GM18520 (cell line): ENCODE results near the gene PCBP3.
"Not testable (repeated sequence)": the region's sequence is repeated elsewhere in the genome, so short reads cannot be mapped to it uniquely, and the experiment has no call there.

Experiments used
- ATAC-seq: cut with Tn5 transposase; IDR thresholded peaks from one replicate; pipeline ENCODE4 v1.9.1; 2021; ENCODE audit not compliant: unreplicated experiment

The PCBP3 gene

DNA sequence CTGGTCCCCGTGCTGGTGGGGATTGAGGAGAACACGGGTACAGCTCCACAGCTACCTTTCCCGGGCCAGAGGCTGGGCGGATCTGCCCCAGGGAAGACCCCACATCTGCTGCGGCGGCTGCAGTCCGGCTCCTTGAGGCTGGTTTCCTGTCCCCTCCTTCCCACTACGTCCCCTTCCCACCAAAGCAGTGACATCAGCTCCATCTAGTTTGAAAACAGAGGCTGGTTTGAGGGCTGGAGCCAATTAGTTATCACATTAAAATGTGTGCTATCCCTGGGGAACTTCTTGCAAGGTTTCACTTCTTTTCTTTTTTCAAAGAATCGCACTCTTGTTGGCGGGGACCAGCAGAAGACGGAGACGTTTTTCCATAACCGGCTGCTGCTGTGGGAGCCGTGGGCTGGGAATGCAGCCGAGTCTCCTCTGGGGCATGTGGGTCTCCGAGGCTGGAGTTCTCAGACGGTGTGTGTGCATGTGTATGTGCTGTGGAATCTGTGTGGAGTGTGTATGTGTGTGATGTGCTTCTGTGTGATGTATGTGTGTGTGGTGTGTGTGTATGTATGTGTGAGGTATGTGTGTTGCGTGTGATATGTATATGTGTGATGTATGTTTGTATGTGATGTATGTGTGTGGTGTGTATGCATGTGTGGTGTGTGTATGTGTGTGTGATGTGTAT, 8.9 kb upstream of the PCBP3 start:
- ATAC-seq, result no peak

DNA sequence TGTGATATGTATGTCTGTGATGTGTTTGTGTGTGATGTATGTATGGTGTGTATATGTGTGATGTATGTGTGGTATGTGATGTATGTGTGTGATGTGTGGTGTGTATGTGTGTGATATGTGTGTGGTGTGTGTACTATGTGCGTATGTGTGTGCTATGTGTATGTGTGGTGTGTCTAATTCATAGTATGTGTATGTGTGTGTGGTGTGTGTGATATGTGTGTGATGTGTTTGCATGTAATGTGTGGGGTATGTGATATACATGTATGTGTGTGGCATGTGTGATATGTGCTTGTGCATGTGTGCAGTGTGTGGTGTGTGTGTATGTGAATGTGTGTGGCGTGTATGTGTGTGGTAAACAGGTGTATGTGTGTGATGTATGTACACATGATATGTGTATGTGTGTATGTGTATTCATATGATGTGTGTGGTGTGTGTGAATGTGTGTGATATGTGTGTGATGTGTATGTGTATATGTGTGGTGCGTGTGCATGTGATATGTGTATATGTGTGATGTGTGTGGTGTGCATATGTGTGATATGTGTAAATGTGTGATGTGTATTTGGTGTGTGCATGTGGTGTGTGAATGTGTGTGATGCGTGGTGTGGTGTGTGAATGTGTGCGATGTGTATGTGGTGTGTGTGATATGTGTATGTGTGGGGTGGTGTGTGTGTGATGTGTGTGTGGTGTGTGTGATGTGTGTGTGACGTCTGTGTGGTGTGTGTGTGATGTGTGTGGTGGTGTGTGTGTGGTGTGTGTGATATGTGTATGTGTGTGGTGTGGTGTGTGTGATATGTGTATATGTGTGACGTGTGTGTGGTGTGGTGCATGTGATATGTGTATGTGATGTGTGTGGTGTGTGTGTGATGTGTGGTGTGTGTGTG, 8.0 kb upstream of the PCBP3 start:
- ATAC-seq, result no peak

DNA sequence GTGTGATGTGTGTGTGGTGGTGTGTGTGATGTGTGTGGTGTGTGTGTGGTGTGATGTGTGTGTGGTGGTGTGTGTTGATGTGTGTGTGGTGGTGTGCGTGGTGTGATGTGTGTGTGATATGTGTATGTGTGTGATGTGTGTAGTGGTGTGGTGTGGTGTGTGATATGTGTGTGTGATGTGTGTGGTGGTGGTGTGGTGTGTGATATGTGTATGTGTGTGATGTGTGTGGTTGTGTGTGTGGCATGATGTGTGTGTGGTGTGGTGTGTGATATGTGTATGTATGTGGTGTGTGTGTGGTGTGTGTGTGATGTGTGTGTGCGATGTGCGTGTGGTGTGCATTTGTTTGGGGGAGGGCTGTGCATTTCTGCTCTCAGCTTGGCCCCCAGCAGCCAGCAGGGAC, 7.1 kb upstream of the PCBP3 start:
- ATAC-seq, result no peak

DNA sequence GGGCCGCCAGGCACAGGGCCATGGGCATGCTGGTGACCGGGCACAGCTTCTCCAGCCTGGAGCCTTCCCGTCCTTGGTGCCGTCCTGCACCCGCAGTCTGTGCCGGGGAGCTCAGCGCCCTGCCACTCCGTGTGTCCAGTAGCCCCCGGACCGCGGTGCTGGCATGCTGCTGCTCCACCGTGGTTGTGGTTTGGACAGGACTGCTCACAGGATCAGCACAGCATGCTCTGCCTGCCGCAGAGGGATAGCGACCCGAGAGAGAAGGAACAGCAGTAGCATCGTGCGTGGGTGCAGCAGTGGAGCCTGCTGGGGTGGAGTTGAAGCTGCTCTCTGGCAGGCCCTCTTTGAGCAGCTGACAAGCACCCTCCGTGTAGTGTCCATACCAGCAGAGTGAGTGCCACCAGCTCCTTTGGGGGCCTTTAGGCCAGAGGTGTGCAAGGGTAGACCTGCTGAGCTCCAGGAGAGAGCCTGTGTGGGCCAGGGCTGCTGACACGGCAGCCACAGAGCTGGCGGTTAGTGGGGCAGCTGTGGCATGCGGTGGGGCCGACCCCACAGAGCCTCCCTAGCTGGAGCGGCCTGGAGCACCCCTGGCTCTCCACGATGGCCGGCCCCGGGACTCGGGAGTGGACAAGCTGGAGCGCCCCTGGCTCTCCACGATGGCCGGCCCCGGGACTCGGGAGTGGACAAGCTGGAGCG, 6.4 kb upstream of the PCBP3 start:
- ATAC-seq, result no peak

DNA sequence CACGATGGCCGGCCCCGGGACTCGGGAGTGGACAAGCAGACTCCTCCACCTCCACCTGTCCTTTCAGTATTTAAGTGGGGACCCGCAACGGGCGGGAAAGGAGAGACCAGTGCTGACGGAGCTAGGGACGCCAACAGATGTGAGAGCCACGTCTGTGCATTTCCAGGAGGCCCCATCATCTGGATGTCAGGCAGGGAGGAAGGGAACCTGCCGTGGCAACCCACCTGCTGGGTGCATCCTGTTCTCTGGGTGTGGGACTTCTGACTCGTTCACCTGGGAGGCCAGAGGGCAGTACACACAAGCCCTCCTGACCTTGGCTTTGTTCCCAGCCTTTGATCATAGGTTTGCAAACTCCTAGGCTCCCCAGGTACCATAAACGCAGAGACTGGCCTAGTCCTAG, 5.6 kb upstream of the PCBP3 start:
- ATAC-seq, result no peak

DNA sequence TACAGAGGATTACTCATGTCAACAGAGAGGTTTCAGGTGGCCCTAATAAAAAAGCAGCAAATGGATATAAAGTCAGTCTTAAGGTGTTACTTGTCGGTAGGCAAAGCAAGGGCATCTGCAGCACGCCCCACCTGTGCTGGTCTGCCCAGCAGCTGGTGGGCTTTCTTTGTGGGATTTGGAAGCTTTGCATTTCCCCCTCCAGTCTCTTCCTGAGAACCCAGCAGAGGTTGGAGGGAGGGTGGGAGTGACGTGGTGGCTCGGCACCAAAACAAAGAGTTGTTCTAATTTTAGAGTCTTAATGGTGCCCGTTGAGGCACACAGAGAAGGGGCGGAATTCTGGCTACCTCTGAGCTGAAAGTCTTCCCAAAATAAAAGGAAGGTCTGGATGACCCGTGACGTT, 4.8 kb upstream of the PCBP3 start:
- no peak for ATAC-seq

DNA sequence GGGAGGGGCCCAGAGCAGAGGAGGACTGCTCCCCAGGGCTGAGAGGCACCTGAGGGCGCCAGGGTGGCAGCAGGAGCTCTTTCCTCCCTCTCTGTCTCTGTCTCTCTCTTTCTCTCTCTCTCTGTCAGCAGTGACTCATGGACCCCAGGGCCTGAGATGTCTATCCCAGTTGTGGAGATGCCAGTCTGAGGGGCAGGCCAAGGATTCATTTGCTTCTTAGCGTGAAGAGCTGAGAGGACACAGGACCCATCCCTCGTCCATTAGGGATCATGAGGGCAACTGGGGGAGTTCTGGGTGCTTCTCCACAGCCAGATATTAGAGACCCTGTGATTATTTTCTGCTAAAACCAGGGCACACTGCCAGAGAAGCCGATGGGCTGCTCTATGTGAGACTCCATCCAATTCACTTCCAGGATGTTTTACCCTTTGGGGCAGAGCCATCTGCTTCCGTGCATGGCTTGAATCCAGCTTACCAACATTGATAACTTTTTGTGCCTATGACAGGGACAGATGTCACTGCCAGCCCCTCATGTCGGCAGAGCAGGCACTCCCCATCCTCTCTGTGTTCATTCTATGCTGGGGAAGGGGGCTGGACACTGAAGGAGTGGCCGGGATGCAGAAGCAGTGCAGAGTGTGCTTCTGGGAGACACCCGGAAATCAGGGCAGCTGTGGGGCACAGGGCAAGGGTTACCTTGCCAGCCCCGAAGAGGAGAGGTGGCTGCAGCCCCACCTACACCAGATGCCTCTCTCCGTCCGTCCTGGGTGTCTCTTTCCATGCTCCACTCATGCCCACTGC, 4.1 kb upstream of the PCBP3 start:
- ATAC-seq, result no peak

DNA sequence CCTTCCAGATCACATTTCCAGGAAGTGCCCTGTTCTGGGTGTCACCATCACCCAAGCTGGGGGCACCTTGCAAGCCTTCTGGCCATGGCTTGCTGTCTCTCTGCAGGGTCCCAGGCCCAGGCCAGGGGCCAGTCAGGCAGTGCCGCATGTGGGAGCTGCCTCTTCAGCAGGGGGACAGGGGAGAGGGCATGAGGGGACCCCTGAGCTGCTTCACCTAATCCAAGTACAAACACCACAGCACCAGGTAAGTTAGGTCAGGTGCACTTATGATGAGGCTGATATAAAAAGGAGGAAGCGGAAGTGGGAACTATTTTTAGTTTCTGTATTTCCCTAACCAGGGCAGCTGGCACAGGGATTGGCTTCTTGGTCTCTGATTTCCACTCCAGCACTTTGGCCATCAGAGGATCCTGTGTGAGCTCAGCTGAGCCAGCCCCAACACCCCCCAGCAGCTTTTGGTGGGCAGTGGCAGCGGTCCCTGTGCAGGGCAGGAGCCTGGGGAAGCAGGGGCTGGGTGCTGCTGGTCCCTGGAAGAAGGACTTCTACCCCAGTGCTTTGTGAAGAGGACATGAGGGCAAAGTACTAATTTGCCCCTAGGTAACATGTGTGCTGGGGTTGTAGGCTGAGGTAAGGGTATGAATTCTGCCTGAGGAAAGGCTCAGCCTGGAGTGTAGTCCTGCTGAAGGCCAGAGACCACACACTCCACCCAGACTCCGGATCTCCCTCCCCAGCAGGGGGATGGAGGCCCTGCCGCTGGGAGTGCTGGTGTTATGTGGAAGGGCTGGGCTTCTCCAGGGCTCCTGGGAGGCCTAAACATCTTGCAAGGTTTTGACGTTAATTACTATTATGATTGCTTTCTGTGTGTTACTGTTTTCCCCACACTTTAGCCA, 3.3 kb upstream of the PCBP3 start:
- ATAC-seq, result no peak

DNA sequence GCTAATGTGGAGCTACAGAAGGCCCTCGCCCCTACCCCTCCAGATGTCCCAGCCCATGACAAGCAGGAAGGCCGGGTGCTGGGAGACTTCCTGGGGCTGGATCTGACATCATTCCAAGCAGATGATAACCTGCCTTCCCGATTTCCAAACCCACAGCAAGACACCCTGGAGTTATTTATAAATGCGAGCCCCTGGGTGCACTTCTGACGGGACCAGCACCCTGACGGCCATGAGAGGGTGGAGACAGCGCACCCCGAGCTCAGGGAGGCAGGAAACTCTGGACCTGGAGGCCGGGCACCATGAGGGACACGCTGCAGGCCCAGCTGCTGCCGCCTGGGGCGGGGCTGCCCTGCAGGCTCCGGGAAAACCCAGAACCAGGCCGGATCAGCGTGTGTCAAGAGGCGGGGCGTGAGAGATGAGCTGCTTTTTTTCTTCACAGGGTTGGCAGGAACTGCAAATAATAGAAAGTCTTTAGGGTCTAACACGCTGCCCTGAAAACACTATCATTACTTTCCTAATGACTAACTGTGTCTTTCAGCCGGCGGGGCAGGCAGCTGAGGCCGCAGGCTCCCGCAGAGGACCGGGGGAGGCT, 2.5 kb upstream of the PCBP3 start:
- no peak for ATAC-seq

DNA sequence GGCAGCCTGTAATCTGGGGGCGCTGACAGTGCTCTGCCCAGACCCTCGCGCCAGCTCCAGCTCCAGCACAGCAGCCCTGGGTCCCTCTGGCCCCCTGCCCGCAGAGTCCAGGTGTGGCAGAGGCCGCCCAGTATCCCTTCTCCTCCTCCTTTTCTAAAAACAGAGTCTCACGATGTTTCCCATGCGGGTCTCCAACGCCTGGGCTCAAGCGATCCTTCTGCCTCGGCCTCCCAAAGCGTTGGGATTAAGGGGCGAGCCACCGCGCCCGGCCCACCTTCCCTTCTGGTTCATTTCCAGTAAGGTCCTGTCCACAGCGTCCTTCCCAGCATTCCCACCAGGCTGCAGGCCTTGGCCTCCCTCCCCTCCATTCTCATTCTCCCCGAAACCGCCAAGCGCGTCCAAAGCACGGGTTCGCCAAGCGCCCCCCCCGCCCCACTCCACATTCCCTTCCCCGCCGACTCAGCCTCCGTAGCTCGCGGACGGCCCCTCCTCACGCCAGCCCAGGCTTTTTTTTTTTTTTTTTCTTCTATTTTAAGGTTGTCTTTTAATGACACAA, 2.0 kb upstream of the PCBP3 start:
- ATAC-seq, result no peak

DNA sequence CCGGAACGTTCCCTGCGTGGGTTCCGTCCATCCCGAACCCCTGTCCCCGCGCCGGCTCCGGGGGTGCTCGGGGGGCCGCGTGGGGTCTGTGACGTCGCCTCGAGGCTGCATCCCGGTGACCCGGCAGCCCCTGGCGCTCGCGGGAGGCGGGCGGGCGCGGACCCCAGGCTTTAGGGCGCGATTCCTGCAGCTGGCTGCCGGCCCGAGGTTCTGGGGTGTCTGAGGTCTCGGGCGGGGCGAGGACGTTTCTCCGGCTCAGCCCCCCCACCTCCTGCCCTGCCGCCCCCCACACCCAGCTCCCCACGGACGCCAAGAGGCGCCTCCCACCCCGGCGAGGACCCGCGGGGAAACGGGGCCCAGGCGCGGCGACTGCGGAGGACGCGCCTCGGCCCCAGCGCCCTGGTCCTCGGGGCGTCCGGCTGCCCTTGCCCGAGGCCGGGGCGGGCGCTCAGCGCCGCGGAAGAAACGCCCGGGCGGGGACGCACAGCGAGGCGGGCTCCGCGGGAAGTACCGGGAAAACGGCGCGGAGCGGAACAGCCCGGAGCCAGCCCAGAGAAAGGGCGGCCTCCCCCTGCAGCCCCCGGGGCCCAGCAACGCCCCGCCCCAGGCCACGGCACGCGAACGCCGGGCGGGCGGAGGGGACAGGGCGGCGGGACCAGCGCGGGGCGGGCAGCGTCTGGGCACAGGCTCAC, 1.3 kb upstream of the PCBP3 start:
- no peak for ATAC-seq

DNA sequence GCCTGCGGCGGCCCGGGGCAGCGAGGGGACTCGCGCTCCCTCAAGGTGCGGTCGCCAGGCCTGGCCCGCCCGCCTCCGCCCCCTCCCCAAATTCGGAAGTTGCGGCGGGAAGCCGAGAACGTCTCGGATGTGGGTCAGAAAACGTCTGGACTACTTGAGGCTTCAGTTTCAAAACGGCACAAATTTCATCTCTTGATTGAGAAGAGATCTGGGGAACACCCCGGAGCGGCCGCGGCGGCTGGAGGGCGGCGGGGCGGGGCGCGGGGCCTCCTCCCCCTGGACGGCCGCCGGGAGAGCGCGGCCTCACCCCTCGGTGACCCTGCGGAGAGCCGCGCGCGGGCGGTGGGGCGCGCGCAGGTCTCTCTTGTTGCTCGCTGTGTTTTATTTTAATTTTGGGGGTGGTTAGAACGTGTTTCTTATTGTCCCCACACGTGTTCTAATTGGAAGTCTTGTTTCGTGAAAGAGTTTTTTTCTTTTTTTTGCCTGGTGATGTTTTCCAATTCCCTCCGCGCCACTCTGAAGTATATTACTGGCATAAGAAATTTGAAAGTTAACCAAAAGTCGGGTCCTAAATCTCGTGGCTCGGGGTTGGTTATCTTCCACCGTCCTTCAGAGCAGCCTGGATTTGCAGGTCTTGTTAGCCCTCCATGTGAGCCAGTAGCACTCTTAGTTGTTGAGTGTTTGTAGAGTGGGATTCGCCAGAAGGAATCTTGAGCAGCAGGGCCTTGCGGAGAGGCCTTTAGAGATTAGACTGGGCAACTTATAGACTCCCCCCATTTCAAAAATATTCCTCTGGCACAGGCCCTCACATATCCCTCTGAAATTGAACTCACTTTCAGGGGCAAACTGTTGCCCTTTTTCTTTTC, 749 bp downstream of the PCBP3 start:
- no peak for ATAC-seq

DNA sequence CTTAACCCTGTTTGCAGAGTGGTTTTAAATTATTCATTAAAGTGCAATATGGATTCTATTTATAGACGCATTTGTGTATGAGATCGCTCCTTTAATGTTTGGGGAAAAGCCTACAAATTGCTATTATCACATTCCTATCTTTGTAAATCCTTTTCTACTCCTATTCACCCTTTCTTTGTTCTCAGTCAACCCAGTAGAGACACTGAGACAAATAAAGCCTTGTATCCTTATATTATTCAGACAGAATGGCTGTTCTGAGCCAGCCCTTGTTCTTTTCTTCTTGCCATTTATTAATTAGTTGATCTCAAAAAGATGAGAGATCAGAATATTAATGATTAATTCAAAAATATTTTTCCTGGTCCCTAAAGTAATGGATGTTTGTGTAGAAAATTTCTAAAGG, 8.4 kb downstream of the PCBP3 start:
- ATAC-seq, result no peak

DNA sequence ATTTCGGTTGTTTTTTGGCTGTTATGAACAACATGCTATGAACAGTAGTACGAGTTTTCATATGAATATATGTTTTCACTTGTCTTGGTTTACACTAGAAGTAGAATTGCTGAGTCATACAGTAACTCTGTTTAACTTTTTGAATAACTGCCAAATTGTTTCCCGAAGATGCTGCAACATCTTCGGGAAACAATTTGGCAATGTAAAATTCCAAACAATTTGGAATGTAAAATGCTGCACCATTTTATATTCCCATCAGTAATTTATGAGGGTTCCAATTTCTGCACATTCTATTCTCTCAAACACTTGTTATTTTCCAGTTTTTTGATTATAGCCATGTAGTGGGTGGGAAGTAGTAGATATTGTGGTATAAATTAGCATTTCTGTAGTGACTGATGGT, 11.6 kb downstream of the PCBP3 start:
- no peak for ATAC-seq

DNA sequence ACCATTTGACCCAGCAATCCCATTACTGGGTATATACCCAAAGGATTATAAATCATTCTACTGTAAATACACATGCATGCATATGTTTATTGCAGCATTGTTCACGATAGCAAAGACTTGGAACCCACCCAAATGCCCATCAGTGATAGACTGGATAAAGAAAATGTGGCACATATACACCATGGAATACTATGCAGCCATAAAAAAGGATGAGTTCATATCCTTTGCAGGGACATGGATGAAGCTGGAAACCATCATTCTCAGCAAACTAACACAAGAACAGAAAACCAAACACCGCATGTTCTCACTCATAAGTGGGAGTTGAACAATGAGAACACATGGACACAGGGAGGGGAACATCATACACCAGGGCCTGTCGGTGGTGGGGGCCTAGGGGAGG, 12.6 kb downstream of the PCBP3 start:
- ATAC-seq, result not testable (repeated sequence)

DNA sequence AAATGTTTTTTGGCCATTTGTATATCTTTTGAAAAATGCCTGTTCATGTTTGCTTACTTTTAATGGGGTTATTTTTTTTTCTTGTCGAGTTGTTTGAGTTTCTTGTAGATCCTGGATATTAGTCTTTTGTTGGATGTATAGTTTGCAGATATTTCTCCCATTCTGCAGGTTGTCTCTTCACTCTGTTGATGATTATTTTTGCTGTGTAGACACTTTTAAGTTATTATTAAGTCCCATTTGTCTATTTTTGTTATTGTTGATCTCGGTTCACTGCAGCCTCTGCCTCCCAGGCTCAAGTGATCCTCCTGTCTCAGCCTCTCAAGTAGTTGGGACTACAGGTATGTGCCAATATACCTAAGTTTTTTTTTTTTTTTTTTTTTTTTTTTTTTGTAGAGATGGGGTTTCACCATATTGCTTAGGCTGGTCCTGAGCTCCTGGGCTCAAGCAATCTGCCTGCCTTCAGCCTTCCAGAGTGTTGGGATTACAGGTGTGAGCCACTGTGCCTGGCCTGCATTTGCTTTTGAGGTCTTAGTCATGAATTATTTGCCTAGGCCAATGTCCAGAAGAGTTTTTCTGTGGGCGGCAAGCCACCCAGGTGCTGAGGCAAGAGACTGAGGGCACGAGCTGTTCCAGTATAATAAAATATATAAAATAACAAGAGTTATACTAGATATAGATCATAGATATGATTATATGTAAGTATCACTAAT, 18.5 kb downstream of the PCBP3 start:
- ATAC-seq, result not testable (repeated sequence)

DNA sequence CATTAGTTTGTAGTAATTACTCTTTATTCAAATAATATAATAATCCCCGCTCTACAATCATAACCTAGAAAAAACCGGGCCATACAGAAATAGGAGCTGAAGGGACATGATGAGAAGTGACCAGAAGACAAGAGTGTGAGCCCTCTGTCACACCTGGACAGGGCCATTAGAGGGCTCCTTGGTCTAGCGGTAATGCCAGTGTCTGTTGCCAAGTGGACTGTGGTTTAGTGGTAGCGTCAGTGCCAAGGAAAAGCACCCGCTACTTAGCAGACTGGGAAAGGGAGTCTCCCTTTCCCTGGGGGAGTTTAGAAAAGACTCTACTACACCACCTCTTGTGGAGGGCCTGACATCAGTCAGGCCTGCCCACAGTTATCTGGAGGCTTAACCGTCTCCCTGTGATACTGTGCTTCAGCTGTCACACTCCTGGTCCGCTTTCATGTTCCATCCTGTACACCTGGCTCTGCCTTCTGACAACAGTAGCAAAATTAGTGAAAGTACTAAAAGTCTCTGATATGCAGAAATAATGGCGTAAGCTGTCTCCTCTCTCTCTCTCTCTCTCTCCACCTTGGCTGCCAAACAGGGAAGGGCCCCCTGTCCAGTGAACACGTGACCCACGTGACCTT, 19.2 kb downstream of the PCBP3 start:
- ATAC-seq, result not testable (repeated sequence)
